Mesenchymal stem cell (in vitro differentiated cells and primary cell): Measurements from ENCODE around the gene ACSM5.
"Not testable (repeated sequence)": the region's sequence is repeated elsewhere in the genome, so short reads cannot be mapped to it uniquely, and the experiment has no call there.

Experiments used
- DNase-seq: peaks from one replicate; pipeline ENCODE4 v3.0.0-alpha.2; 2013
- H2AFZ ChIP-seq: one replicate; pipeline ENCODE4 v1.6.1; 2013; ENCODE audit warnings: low read depth, mild to moderate bottlenecking, control low read depth, inconsistent platforms, low read length, moderate library complexity
- H2AK5ac ChIP-seq: 2 replicates; pipeline ENCODE4 v1.6.1; 2013; ENCODE audit warnings: low read length, moderate library complexity, mild to moderate bottlenecking, inconsistent platforms; ENCODE audit not compliant: severe bottlenecking
- H2BK120ac ChIP-seq: one replicate; pipeline ENCODE4 v1.6.1; 2013; ENCODE audit warnings: low read depth, mild to moderate bottlenecking, inconsistent platforms, low read length, moderate library complexity
- H2BK12ac ChIP-seq, 2 experiments: one replicate each; pipeline ENCODE4 v1.6.1; 2013; ENCODE audit warnings: inconsistent platforms in 2 of 2, low read length in 2 of 2, mild to moderate bottlenecking in 2 of 2, moderate library complexity in 2 of 2, control low read depth in 1 of 2
- H2BK15ac ChIP-seq: one replicate; pipeline ENCODE4 v1.6.1; 2013; ENCODE audit warnings: mild to moderate bottlenecking, low read depth, inconsistent platforms; ENCODE audit not compliant: poor library complexity, severe bottlenecking
- H2BK5ac ChIP-seq: 2 replicates; pipeline ENCODE4 v1.6.1; 2013; ENCODE audit warnings: low read depth, mild to moderate bottlenecking, low read length, control low read depth, inconsistent platforms; ENCODE audit not compliant: poor library complexity, severe bottlenecking
- H3K14ac ChIP-seq, 2 experiments: one replicate each; pipeline ENCODE4 v1.6.1; 2013; ENCODE audit warnings: inconsistent platforms in 2 of 2, low read length in 2 of 2, control low read depth in 1 of 2, mild to moderate bottlenecking in 1 of 2, moderate library complexity in 1 of 2
- H3K18ac ChIP-seq, 2 experiments: one replicate each; pipeline ENCODE4 v1.6.1; 2013; ENCODE audit warnings: inconsistent platforms in 2 of 2, low read length in 2 of 2, control low read depth in 1 of 2, low read depth in 1 of 2, mild to moderate bottlenecking in 1 of 2
- H3K23ac ChIP-seq, 2 experiments: one replicate each; pipeline ENCODE4 v1.6.1; 2013; ENCODE audit warnings: inconsistent platforms in 2 of 2, low read length in 2 of 2, mild to moderate bottlenecking in 2 of 2, moderate library complexity in 2 of 2, control low read depth in 1 of 2
- H3K27ac ChIP-seq: 2 replicates; pipeline ENCODE4 v1.5.1; 2013; ENCODE audit warnings: mild to moderate bottlenecking, moderate library complexity, low read length, control low read depth, inconsistent platforms; ENCODE audit not compliant: poor library complexity, severe bottlenecking
- H3K27me3 ChIP-seq, 2 experiments: 2 replicates each; pipeline versions ENCODE4 v1.6.1 to v1.7.0; 2013; ENCODE audit warnings: low read length in 2 of 2, mild to moderate bottlenecking in 2 of 2, moderate library complexity in 2 of 2, control low read depth in 1 of 2, inconsistent platforms in 1 of 2; ENCODE audit not compliant: control insufficient read depth in 1 of 2, insufficient read depth in 1 of 2
- H3K36me3 ChIP-seq, 2 experiments: 2 replicates each; pipeline versions ENCODE4 v1.6.1 to v1.7.0; 2013; ENCODE audit warnings: low read length in 2 of 2, control low read depth in 1 of 2, inconsistent platforms in 1 of 2, low read depth in 1 of 2, mild to moderate bottlenecking in 1 of 2; ENCODE audit not compliant: insufficient read depth in 2 of 2, control insufficient read depth in 1 of 2
- H3K4ac ChIP-seq, 2 experiments: one replicate each; pipeline ENCODE4 v1.6.1; 2013; ENCODE audit warnings: inconsistent platforms in 2 of 2, low read length in 2 of 2, mild to moderate bottlenecking in 2 of 2, moderate library complexity in 2 of 2, control low read depth in 1 of 2, low read depth in 1 of 2
- H3K4me1 ChIP-seq: 2 replicates; pipeline ENCODE4 v1.6.1; 2013; ENCODE audit warnings: low read depth, low read length, control low read depth; ENCODE audit not compliant: control insufficient read depth, insufficient read depth
- H3K4me2 ChIP-seq: 2 replicates; pipeline ENCODE4 v1.6.1; 2013; ENCODE audit warnings: low read length, mild to moderate bottlenecking, inconsistent platforms; ENCODE audit not compliant: poor library complexity, severe bottlenecking
- H3K4me3 ChIP-seq, 2 experiments: 2 replicates each; pipeline versions ENCODE4 v1.5.1 to v1.7.0; 2013; ENCODE audit warnings: low read length in 2 of 2, mild to moderate bottlenecking in 2 of 2, control low read depth in 1 of 2, low read depth in 1 of 2; ENCODE audit not compliant: insufficient read depth in 1 of 2
- H3K79me1 ChIP-seq: replicated peaks from 2 replicates; pipeline ENCODE4 v1.6.1; 2013; ENCODE audit warnings: mild to moderate bottlenecking, control low read depth, low read length, inconsistent platforms; ENCODE audit not compliant: poor library complexity, severe bottlenecking
- H3K9ac ChIP-seq: 2 replicates; pipeline ENCODE4 v1.7.0; 2013; ENCODE audit warnings: mild to moderate bottlenecking, low read length, moderate library complexity
- H3K9me3 ChIP-seq: 2 replicates; pipeline ENCODE4 v1.7.0; 2013; ENCODE audit warnings: mild to moderate bottlenecking, low read length; ENCODE audit not compliant: control insufficient read depth
- H4K8ac ChIP-seq: one replicate; pipeline ENCODE4 v1.6.1; 2013; ENCODE audit warnings: inconsistent platforms, mild to moderate bottlenecking, low read length, moderate library complexity
- H4K91ac ChIP-seq: one replicate; pipeline ENCODE4 v1.6.1; 2013; ENCODE audit warnings: mild to moderate bottlenecking, low read length, inconsistent platforms
- WGBS: methylation state at CpG from one replicate; pipeline ENCODE4 v1.1.7; 2013; ENCODE audit warnings: mixed read lengths; 5-methylcytosine and 5-hydroxymethylcytosine counted together

ACSM5 gene

GRCh38 chr16:20459227-20459626 lies 49.9 kb downstream of the ACSM5 start:
- H2BK15ac ChIP-seq, H2BK12ac ChIP-seq, H3K4me2 ChIP-seq, H3K4ac ChIP-seq, H2AK5ac ChIP-seq, H4K8ac ChIP-seq, H3K9me3 ChIP-seq, H3K4me3 ChIP-seq, H2BK120ac ChIP-seq, H3K18ac ChIP-seq, H2BK5ac ChIP-seq, H2AFZ ChIP-seq, H3K9ac ChIP-seq, DNase-seq, H3K36me3 ChIP-seq, H3K27ac ChIP-seq, H3K23ac ChIP-seq, H3K27me3 ChIP-seq, H3K79me1 ChIP-seq, H3K14ac ChIP-seq, H3K4me1 ChIP-seq, H4K91ac ChIP-seq: not testable (repeated sequence)
- no CpG with 5 or more reads among the region's 2 CpGs for WGBS

GRCh38 chr16:20460313-20460712 lies 51.0 kb downstream of the ACSM5 start:
- not testable (repeated sequence) for DNase-seq, H3K23ac ChIP-seq, H3K27me3 ChIP-seq, H3K4me3 ChIP-seq, H3K14ac ChIP-seq, H3K27ac ChIP-seq, H2AK5ac ChIP-seq, H2BK120ac ChIP-seq, H2AFZ ChIP-seq, H3K4ac ChIP-seq, H2BK5ac ChIP-seq, H3K9me3 ChIP-seq, H3K9ac ChIP-seq, H3K79me1 ChIP-seq, H3K4me2 ChIP-seq, H3K4me1 ChIP-seq, H3K36me3 ChIP-seq, H2BK12ac ChIP-seq, H4K8ac ChIP-seq, H2BK15ac ChIP-seq, H3K18ac ChIP-seq, H4K91ac ChIP-seq
- WGBS = 56% methylated on average over 1 of the region's 4 CpGs

GRCh38 chr16:20468954-20469353 lies 59.6 kb downstream of the ACSM5 start:
- not testable (repeated sequence) for H3K79me1 ChIP-seq, H3K4me2 ChIP-seq, H2BK120ac ChIP-seq, H3K9ac ChIP-seq, H3K9me3 ChIP-seq, H3K27ac ChIP-seq, H3K4ac ChIP-seq, H2AFZ ChIP-seq, H3K23ac ChIP-seq, H3K27me3 ChIP-seq, H3K18ac ChIP-seq, DNase-seq, H2BK12ac ChIP-seq, H4K91ac ChIP-seq, H2AK5ac ChIP-seq, H2BK5ac ChIP-seq, H3K4me1 ChIP-seq, H3K4me3 ChIP-seq, H3K14ac ChIP-seq, H2BK15ac ChIP-seq, H3K36me3 ChIP-seq, H4K8ac ChIP-seq

GRCh38 chr16:20469930-20470329 lies 60.6 kb downstream of the ACSM5 start:
- H3K4ac ChIP-seq, H3K14ac ChIP-seq, H2BK15ac ChIP-seq, H4K91ac ChIP-seq, H4K8ac ChIP-seq, DNase-seq, H3K23ac ChIP-seq, H3K9me3 ChIP-seq, H3K18ac ChIP-seq, H2AK5ac ChIP-seq, H3K4me1 ChIP-seq, H3K4me2 ChIP-seq, H2BK12ac ChIP-seq, H2BK5ac ChIP-seq, H3K27ac ChIP-seq, H3K36me3 ChIP-seq, H3K4me3 ChIP-seq, H3K79me1 ChIP-seq, H3K27me3 ChIP-seq, H2AFZ ChIP-seq, H3K9ac ChIP-seq, H2BK120ac ChIP-seq: not testable (repeated sequence)
- 91% methylated on average over 2 of the region's 2 CpGs for WGBS
